ENCODE measurements around the gene HMOX2.

Gene HMOX2

GRCh38 chr16:4525069-4525468, 48.9 kb downstream of the HMOX2 start:
- no peak for DNase-seq (ENCODE audit: low read depth, low spot score)

- DNase-seq (ENCODE audit: low read depth, low spot score) = no peak
Measured at GRCh38 chr16:4525634-4526277, 49.6 kb downstream of the HMOX2 start.

- no peak for DNase-seq (ENCODE audit: low read depth, low spot score)
Measured at GRCh38 chr16:4529085-4530060, 53.2 kb downstream of the HMOX2 start.

GRCh38 chr16:4531811-4532210, 55.6 kb downstream of the HMOX2 start:
- DNase-seq (ENCODE audit: low read depth, low spot score) = no peak

- no peak for DNase-seq (ENCODE audit: low read depth, low spot score)
Measured at GRCh38 chr16:4532238-4532637, 56.0 kb downstream of the HMOX2 start.

DNA sequence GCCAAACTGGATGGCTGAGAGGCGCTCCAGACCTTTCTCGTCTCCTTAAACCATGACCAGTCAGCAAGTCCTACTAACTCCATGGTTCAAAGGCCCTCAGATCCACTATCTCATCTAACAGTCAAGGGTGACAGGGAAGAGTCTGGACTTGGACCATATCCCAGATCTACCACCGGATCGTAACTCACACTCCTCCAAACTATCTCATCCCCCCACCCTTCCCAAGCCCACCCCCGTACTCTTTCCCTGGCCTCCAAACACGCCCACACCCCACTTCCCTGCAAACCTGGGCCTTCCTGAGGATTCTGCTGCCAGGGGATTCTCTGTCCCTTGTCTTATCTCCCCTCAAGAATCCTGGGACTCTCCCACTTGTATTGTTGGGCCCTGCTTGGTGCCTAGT, 57.3 kb downstream of the HMOX2 start:
- DNase-seq (ENCODE audit: low read depth, low spot score) = no peak

GRCh38 chr16:4534151-4534790, 58.1 kb downstream of the HMOX2 start:
- DNase-seq (ENCODE audit: low read depth, low spot score) = no peak

DNA sequence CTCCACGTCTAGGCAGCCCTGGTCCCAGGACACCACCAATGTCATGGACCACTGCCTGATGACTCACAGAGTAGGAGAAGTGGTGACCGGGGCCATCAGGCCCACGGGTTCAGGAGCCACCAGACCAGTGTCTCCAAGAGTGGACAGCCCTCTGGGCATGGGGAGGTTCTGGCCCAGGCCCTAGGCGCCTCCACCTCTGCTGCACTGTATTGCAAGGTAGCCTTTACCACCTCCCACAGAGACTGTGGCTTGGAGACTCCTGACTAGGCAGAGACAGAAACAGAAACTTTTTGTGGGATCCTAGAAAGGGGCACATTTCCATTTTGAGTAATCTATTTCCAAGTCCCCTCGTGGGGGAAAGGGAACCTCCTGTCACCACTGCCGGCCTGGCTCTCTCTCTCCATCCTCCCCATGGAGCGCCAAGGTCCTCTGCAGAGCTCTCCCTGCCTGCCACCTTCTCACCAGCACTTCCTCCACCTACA, 59.5 kb downstream of the HMOX2 start:
- DNase-seq (ENCODE audit: low read depth, low spot score) = no peak

- no peak for DNase-seq (ENCODE audit: low read depth, low spot score)
Measured at GRCh38 chr16:4536391-4537106, 60.4 kb downstream of the HMOX2 start.

DNA sequence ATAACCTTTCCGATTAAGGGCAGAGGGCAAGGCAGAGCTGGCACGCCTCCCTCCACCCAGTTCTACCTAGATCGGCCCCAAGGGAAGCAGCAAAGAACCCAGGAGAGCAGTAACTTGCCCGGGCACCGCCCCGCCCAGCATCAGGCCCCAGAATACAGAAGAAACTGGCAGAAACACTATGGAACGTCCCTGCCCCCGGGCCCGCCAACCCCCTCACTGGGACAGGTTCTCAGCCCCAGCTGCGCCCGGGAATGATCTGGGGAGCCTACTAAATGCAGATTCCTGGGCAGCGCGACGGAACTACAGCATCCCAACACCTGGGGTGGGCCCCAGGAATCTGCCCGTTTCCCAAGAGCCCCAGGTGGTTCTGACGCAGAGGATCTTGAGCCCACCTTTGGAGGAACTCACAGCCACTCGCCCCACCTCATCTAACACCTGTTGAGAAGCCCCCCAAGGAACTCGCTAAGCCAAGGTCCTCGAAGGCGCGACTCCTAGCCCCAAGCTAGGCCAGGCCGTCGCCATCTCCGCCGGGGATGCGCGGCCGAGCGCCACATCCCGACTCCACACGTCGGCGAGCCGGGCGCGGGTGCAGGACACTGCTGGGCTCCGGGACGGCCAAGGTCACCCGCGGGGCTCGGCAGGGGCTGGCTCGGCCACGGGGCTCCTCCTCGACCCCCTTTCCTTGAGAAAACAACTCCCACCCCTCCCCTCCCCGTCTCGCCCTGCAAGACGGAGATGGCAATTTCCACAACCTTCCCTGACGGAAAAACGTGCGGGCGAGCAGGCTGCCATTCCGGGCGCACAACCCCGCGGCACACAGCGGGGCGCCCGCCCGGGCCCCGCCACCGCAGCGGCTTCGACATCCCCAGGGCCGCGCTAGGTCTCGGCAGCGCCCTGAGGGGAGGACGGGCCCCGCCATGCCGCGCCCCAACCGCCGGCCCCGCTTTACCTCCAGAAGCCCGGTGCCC, 61.5 kb downstream of the HMOX2 start:
- DNase-seq (ENCODE audit: low read depth, low spot score) = no peak

- peak; percentile 90 for DNase-seq (ENCODE audit: low read depth, low spot score)
Measured at GRCh38 chr16:4538350-4539235, 62.4 kb downstream of the HMOX2 start, which contains the start of gene CDIP1. CDIP1 (minus strand) TSS chr16:4538773; CDS start chr16:4514130, 24,643 bp downstream.

DNA sequence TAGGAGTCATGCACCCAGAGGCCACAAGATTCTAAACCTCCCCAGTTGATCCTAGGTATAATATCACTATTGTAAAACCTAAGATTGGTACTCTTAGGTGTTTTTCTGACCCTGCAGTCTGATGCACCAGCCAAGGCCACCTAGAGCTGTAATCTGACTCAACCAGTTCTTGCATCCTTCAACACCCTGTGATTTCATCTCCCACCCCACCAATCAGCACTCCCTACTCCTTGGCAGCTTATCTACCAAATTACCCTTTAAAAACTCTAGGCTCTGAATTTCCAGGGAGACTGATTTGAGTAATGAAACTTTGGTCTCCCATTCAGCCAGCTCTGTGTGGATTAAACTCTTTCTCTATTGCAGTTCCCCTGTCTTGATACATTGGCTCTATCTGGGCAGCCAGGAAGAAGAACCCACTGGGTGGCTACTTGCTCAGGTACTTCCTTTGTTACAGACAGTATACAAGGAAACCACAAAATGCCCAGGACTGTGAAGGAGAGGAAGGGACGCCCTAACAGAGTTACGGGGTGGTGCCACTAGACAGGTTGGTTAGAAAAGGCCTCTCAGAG, 63.6 kb downstream of the HMOX2 start:
- no peak for DNase-seq (ENCODE audit: low read depth, low spot score)

- no peak for DNase-seq (ENCODE audit: low read depth, low spot score)
Measured at GRCh38 chr16:4544473-4544872, 68.3 kb downstream of the HMOX2 start.

DNA sequence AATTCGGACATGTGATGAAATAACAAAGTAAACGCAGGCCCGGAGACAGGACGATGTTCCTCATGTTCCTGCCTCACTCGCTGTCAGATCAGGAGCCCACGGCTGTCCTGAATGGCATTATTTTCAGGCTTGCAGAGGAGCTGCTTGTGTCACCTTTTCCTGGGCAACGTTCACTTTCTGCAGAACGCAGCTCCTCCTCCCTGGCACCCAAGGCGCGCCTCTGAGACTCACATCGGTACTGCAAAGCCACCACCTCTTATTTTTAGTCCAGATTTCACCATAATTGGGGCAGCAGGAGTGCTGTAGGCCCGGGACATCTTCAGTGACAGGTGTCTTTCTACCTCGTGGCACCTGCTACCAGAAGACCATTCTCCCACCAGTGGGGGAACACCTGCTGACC, 71.9 kb downstream of the HMOX2 start:
- DNase-seq (ENCODE audit: low read depth, low spot score) = no peak

- DNase-seq (ENCODE audit: low read depth, low spot score) = no peak
Measured at GRCh38 chr16:4550591-4550990, 74.4 kb downstream of the HMOX2 start.

- DNase-seq (ENCODE audit: low read depth, low spot score) = no peak
Measured at GRCh38 chr16:4552541-4552940, 76.3 kb downstream of the HMOX2 start.

- DNase-seq (ENCODE audit: low read depth, low spot score) = no peak
Measured at GRCh38 chr16:4556112-4556511, 79.9 kb downstream of the HMOX2 start, which contains the start of gene C16orf96. C16orf96 (plus strand) TSS chr16:4556340; CDS start chr16:4556490, 150 bp downstream.

DNA sequence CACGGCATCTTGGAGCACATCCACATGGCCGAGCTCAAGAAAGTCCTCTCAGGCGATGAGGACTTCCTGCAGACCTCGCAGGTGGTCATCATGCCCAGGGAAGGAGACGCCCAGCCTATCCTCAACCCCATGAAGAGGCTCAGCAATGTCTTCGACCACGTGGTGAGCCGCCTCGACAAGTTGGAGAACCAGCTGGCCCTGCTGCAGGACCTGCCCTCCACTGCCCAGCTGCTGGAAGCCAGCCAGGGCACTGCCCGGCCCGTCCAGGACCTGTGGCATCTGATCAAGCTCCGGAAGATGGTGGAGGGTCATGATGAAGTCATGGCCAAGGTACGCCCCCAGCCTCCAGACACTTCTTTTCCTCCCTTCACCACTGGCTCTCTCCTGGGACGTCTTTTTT, 80.4 kb downstream of the HMOX2 start:
- DNase-seq (ENCODE audit: low read depth, low spot score) = no peak

GRCh38 chr16:4557973-4558372, 81.8 kb downstream of the HMOX2 start:
- DNase-seq (ENCODE audit: low read depth, low spot score) = no peak
